Thymus (tissue), 11 donors: ENCODE data around the gene TAF7L. TPM values are rescaled to one million over a fixed set of nuclear protein-coding genes. Genes with fewer than 3 reads are reported as not detected.

Experiments used
- DNase-seq, 9 donors: peaks; one replicate each; pipeline ENCODE4 v3.0.0-alpha.2; 2013; ENCODE audit warnings: low spot score in 9 of 9, low read depth in 6 of 9, missing footprints in 1 of 9
- H3K27ac ChIP-seq, 2 donors: one replicate each; pipeline ENCODE4 v1.5.1; 2013; ENCODE audit warnings: control low read depth in 1 of 2, low read depth in 1 of 2, low read length in 1 of 2, mild to moderate bottlenecking in 1 of 2, moderate library complexity in 1 of 2
- H3K27me3 ChIP-seq, 2 donors: one replicate each; pipeline ENCODE4 v1.5.1; 2013; ENCODE audit warnings: low read length in 1 of 2; ENCODE audit not compliant: control insufficient read depth in 2 of 2, insufficient read depth in 1 of 2
- H3K36me3 ChIP-seq, 2 donors: one replicate each; pipeline ENCODE4 v1.5.1; 2013; ENCODE audit warnings: low read length in 1 of 2, mild to moderate bottlenecking in 1 of 2, moderate library complexity in 1 of 2; ENCODE audit not compliant: control insufficient read depth in 2 of 2, insufficient read depth in 2 of 2
- H3K4me1 ChIP-seq, 2 donors: one replicate each; pipeline ENCODE4 v1.5.1; 2013; ENCODE audit warnings: low read length in 2 of 2; ENCODE audit not compliant: control insufficient read depth in 2 of 2, insufficient read depth in 2 of 2
- H3K4me3 ChIP-seq, 2 donors: one replicate each; pipeline ENCODE4 v1.5.1; 2013; ENCODE audit warnings: low read length in 2 of 2, control low read depth in 1 of 2, mild to moderate bottlenecking in 1 of 2
- H3K9me3 ChIP-seq, 2 donors: one replicate each; pipeline ENCODE4 v1.5.1; 2013; ENCODE audit warnings: low read length in 1 of 2, mild to moderate bottlenecking in 1 of 2; ENCODE audit not compliant: control insufficient read depth in 2 of 2, insufficient read depth in 1 of 2
- WGBS: extraction: QIAGEN DNeasy Blood & Tissue Kit; methylation state at CpG from one replicate; pipeline ENCODE4 v1.1.7; 2013; 5-methylcytosine and 5-hydroxymethylcytosine counted together
- polyA plus RNA-seq: library from polyadenylated mRNA; stranded (reverse); fragments of 200-250 nt; gene quantifications from one replicate; pipeline ENCODE4 v1.2.3, GENCODE V29; 2013
- total RNA-seq: library from RNA; stranded (reverse); fragments of 120-200 nt; gene quantifications from one replicate; pipeline ENCODE4 v1.2.4, GENCODE V29; 2013
- donor health status: healthy.

TAF7L gene
- total and polyA plus RNA-seq, 2 donors: 0.19 to 0.59 TPM

GRCh38 chrX:101265869-101266428, 25.2 kb downstream of the TAF7L start:
- H3K27ac ChIP-seq: no peak overlapping the region
- H3K4me1 ChIP-seq: no peaks in the 10 kb centered on the region
- no peak overlapping the region for H3K4me3 ChIP-seq
- no peaks in the 10 kb centered on the region for H3K27me3 ChIP-seq
- DNase-seq: no peak
- no peaks in the 10 kb centered on the region for H3K9me3 ChIP-seq
- WGBS: 94% methylated on average over 5 of the region's 5 CpGs
- H3K36me3 ChIP-seq: no peaks in the 10 kb centered on the region

GRCh38 chrX:101263766-101264165, 27.4 kb downstream of the TAF7L start:
- no peak for DNase-seq
- Histone ChIP-seq H3K9me3 (no peaks in the 10 kb centered on the region), H3K27ac (no peak overlapping the region), H3K27me3 (no peaks in the 10 kb centered on the region), H3K4me3 (no peak overlapping the region), H3K4me1 (no peaks in the 10 kb centered on the region), H3K36me3 (no peaks in the 10 kb centered on the region)
- WGBS: 100% methylated on average over 2 of the region's 2 CpGs

- H3K4me1 ChIP-seq: peaks cover 1 to 11% of the 10 kb centered on the region in 2 donors
- no peak for DNase-seq
- H3K4me3 ChIP-seq: no peak overlapping the region
- no peaks in the 10 kb centered on the region for H3K9me3 ChIP-seq
- H3K36me3 ChIP-seq: no peaks in the 10 kb centered on the region
- no peaks in the 10 kb centered on the region for H3K27me3 ChIP-seq
- H3K27ac ChIP-seq: no peak overlapping the region
- WGBS: 98% methylated on average over 4 of the region's 4 CpGs
Measured at GRCh38 chrX:101262590-101262989, 28.5 kb downstream of the TAF7L start.

GRCh38 chrX:101260435-101260834, 30.7 kb downstream of the TAF7L start:
- WGBS: 98% methylated on average over 4 of the region's 4 CpGs
- Histone ChIP-seq H3K27me3 (no peaks in the 10 kb centered on the region), H3K4me3 (no peak overlapping the region), H3K9me3 (no peaks in the 10 kb centered on the region), H3K36me3 (no peaks in the 10 kb centered on the region), H3K4me1 (peaks cover 4 to 13% of the 10 kb centered on the region in 2 donors), H3K27ac (no peak overlapping the region)
- DNase-seq: no peak

GRCh38 chrX:101258259-101258581, 32.9 kb downstream of the TAF7L start:
- no peaks in the 10 kb centered on the region for H3K9me3 ChIP-seq
- H3K27me3 ChIP-seq: no peaks in the 10 kb centered on the region
- peaks cover 4 to 13% of the 10 kb centered on the region in 2 donors for H3K4me1 ChIP-seq
- no peak for DNase-seq
- H3K4me3 ChIP-seq: no peak overlapping the region
- 97% methylated on average over 11 of the region's 11 CpGs for WGBS
- peaks cover 0 to 3% of the 10 kb centered on the region in 2 donors for H3K36me3 ChIP-seq
- H3K27ac ChIP-seq: peak overlapping the region; percentile 22 to 33

GRCh38 chrX:101257448-101258258, 33.5 kb downstream of the TAF7L start:
- H3K4me3 ChIP-seq: no peak overlapping the region
- H3K36me3 ChIP-seq: peaks cover 0 to 3% of the 10 kb centered on the region in 2 donors
- 75% methylated on average over 4 of the region's 4 CpGs for WGBS
- H3K27me3 ChIP-seq: no peaks in the 10 kb centered on the region
- peaks cover 4 to 13% of the 10 kb centered on the region in 2 donors for H3K4me1 ChIP-seq
- H3K9me3 ChIP-seq: no peaks in the 10 kb centered on the region
- H3K27ac ChIP-seq: peak overlapping the region; percentile 59 to 61
- peak in 5 of 9 donors; percentile 8 to 61 (median 13) for DNase-seq

- 95% methylated on average over 2 of the region's 2 CpGs for WGBS
- H3K9me3 ChIP-seq: no peaks in the 10 kb centered on the region
- DNase-seq: no peak
Measured at GRCh38 chrX:101252634-101253033, 38.5 kb downstream of the TAF7L start.

GRCh38 chrX:101241531-101241930, 49.6 kb downstream of the TAF7L start:
- no peak for DNase-seq
- no peak overlapping the region for H3K4me3 ChIP-seq
- H3K27me3 ChIP-seq: no peaks in the 10 kb centered on the region
- no peak overlapping the region for H3K27ac ChIP-seq
- WGBS: 97% methylated on average over 9 of the region's 9 CpGs
- no peaks in the 10 kb centered on the region for H3K36me3 ChIP-seq
- H3K4me1 ChIP-seq: no peaks in the 10 kb centered on the region
- H3K9me3 ChIP-seq: no peaks in the 10 kb centered on the region

More at GRCh38 chrX:101252634-101253033, 38.5 kb downstream of the TAF7L start:
- Histone ChIP-seq H3K36me3 (peaks cover 0 to 5% of the 10 kb centered on the region in 2 donors), H3K27ac (no peak overlapping the region), H3K4me1 (peaks cover 3% of the 10 kb centered on the region in 2 donors), H3K4me3 (no peak overlapping the region), H3K27me3 (no peaks in the 10 kb centered on the region)

GRCh38 chrX:101237041-101237440, 54.1 kb downstream of the TAF7L start:
- H3K4me1 ChIP-seq: no peaks in the 10 kb centered on the region
- no peak for DNase-seq
- no peak overlapping the region for H3K27ac ChIP-seq
- 96% methylated on average over 2 of the region's 2 CpGs for WGBS
- H3K4me3 ChIP-seq: no peak overlapping the region
- no peaks in the 10 kb centered on the region for H3K36me3 ChIP-seq
- H3K27me3 ChIP-seq: no peaks in the 10 kb centered on the region
- no peaks in the 10 kb centered on the region for H3K9me3 ChIP-seq
